Measurements from ENCODE around the gene NOA1. TPM values are rescaled to one million over a fixed set of nuclear protein-coding genes. Genes with fewer than 3 reads are reported as not detected.

Gene NOA1
- total RNA-seq (2022; extraction: Qiagen RNA extraction): 13.9 to 16.8 TPM (median 16.5 TPM) in 5 replicates

GRCh38 chr4:56977321-56978012 lies at the start of gene NOA1:
TSS of gene NOA1 (minus strand) at chr4:56977606. CDS start at chr4:56977585, 21 bp downstream.

DNA sequence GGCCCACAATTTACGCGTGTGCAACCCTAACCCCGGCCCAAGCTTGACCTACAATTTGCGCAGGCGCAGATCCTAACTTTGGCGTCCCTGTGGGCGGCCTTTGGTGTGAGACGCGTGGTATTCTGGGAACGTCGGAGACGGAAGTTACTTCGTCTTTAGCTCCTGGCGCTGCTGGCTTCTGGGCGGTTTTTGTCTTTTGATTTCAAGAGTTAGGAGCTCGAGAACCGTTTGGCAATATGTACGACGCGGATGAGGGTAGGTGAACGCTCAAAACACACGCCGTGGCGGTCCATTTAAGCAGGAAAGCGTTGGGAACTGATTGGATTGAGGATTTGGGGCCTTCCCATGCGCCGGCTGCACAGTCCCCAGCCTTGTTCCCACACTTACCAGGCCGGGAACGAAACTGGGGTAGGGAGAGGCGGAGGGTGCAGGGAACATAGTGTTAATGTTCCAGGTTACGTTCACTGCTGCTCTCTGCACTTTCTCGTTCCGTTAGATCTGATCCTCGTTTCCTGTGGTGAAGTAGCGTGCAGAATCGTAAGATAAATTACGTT lies 1.4 kb upstream of the NOA1 start, which contains the start of gene POLR2B:
TSS of gene POLR2B (plus strand) at position 147 of the 554 bp plus-strand sequence. CDS start at position 237, 90 bp downstream.

Other genes with a start within 250 kb of the NOA1 start
- not detected in 5 replicates for gene SPINK2, start 155.9 kb downstream of the NOA1 start, total RNA-seq (2022; extraction: Qiagen RNA extraction)
- gene REST, start 69.7 kb downstream of the NOA1 start, total RNA-seq (2022; extraction: Qiagen RNA extraction): 7.2 to 9.6 TPM (median 8.1 TPM) in 5 replicates
- 62.6 to 70.2 TPM (median 67.0 TPM) in 5 replicates for gene POLR2B, start 1.3 kb upstream of the NOA1 start, total RNA-seq (2022; extraction: Qiagen RNA extraction)
- gene IGFBP7, start 132.8 kb upstream of the NOA1 start, total RNA-seq (2022; extraction: Qiagen RNA extraction): 206 to 347 TPM (median 251 TPM) in 5 replicates

All from A549 treated with Mapracorat at 1 μM for 4 hours (cell line).